PC-3 (cell line): ENCODE data around the gene MRRF.

ENCODE experiments used
- EZH2 ChIP-seq: fragments of 300-600 bp; sonication (generic); IDR thresholded peaks from one replicate; pipeline ENCODE4 v1.6.1; 2017; ENCODE audit warnings: antibody characterized with exemption, mild to moderate bottlenecking, low read length; ENCODE audit not compliant: unreplicated experiment
- EZH2phosphoT487 ChIP-seq: fragments of 300-600 bp; sonication (generic); IDR thresholded peaks from 2 replicates; pipeline ENCODE4 v1.6.1; 2018; ENCODE audit warnings: mild to moderate bottlenecking, antibody characterized with exemption, low read length, borderline replicate concordance
- TF ChIP-seq, protein P1 (sequence below): fragments of 300-600 bp; sonication (generic); conservative IDR thresholded peaks from 2 replicates; pipeline ENCODE4 v1.5.1; 2017; ENCODE audit warnings: antibody characterized with exemption, low read depth, mild to moderate bottlenecking, low read length

DNA sequence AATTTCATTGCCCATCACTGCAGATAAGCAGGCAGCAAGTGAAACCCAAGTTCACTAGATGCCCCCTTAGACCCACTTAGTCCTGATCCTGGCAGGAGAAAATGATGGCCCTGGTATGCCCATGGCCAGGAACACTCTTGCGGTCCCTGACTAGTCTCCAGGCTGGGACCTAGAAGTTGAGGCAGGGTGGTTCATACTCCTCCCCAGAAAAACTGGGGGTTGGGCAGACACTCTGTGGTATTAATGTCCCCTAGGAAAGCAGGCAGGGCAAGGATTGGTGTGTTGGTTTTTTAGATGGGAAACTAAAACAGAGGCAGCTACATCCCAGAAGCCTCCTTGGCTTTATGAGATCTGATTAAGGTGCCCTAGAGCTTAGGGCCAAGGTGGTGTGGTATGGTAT, 49.0 kb upstream of the MRRF start:
- TF ChIP-seq, protein P1, sequence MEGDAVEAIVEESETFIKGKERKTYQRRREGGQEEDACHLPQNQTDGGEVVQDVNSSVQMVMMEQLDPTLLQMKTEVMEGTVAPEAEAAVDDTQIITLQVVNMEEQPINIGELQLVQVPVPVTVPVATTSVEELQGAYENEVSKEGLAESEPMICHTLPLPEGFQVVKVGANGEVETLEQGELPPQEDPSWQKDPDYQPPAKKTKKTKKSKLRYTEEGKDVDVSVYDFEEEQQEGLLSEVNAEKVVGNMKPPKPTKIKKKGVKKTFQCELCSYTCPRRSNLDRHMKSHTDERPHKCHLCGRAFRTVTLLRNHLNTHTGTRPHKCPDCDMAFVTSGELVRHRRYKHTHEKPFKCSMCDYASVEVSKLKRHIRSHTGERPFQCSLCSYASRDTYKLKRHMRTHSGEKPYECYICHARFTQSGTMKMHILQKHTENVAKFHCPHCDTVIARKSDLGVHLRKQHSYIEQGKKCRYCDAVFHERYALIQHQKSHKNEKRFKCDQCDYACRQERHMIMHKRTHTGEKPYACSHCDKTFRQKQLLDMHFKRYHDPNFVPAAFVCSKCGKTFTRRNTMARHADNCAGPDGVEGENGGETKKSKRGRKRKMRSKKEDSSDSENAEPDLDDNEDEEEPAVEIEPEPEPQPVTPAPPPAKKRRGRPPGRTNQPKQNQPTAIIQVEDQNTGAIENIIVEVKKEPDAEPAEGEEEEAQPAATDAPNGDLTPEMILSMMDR: no peak
- TF ChIP-seq EZH2 (no peak), EZH2phosphoT487 (no peak)
